Measurements from ENCODE around the gene REG3A.

REG3A gene

GRCh38 chr2:79120194-79120713 lies 39.3 kb downstream of the REG3A start, which contains the start of gene REG1A:
REG1A (plus strand) TSS chr2:79120488; CDS start chr2:79120862, 374 bp downstream.
- no peak for DNase-seq (ENCODE audit: low read depth)

- DNase-seq (ENCODE audit: low read depth) = no peak
Observed at GRCh38 chr2:79116997-79117928, 42.3 kb downstream of the REG3A start.

- no peak for DNase-seq (ENCODE audit: low read depth)
Observed at GRCh38 chr2:79114797-79115494, 44.6 kb downstream of the REG3A start.

GRCh38 chr2:79112269-79112668 lies 47.3 kb downstream of the REG3A start:
- DNase-seq (ENCODE audit: low read depth) = no peak
